Activated T-helper 17 cell treated with anti-CD3 and anti-CD28 coated beads, Interleukin-2, amount 50 U/mL, for 72 hours (primary cell): Measurements from ENCODE around the gene PSMD2. TPM values are rescaled to one million over a fixed set of nuclear protein-coding genes. Genes with fewer than 3 reads are reported as not detected.
"Not testable (repeated sequence)": the region's sequence is repeated elsewhere in the genome, so short reads cannot be mapped to it uniquely, and the experiment has no call there.

Source experiments
- ATAC-seq: fragments of 150-1000 bp; cut with Tn5 transposase; replicated peaks from 2 replicates; pipeline ENCODE4 v1.10.0; 2021; ENCODE audit warnings: mild to moderate bottlenecking, moderate library complexity
- H3K27ac Mint-ChIP-seq: one replicate; pipeline ENCODE4 v1.8.0; 2022; ENCODE audit warnings: mixed read lengths
- H3K27me3 Mint-ChIP-seq: one replicate; pipeline ENCODE4 v1.8.0; 2022; ENCODE audit warnings: mixed read lengths
- H3K36me3 Mint-ChIP-seq: one replicate; pipeline ENCODE4 v1.8.0; 2022; ENCODE audit warnings: low read depth, mild to moderate bottlenecking, mixed read lengths
- H3K4me1 Mint-ChIP-seq: one replicate; pipeline ENCODE4 v1.8.0; 2022; ENCODE audit warnings: mixed read lengths
- H3K4me3 Mint-ChIP-seq: one replicate; pipeline ENCODE4 v1.8.0; 2022; ENCODE audit warnings: mild to moderate bottlenecking, mixed read lengths
- H3K9me3 Mint-ChIP-seq: one replicate; pipeline ENCODE4 v1.8.0; 2022; ENCODE audit warnings: mixed read lengths
- total RNA-seq, 2 donors: library from RNA; stranded (reverse); gene quantifications; one replicate each; pipeline ENCODE4 v1.2.3, GENCODE V29; 2022

The PSMD2 gene
- total RNA-seq, 2 donors from 2014 or later: 143 to 311 TPM

DNA sequence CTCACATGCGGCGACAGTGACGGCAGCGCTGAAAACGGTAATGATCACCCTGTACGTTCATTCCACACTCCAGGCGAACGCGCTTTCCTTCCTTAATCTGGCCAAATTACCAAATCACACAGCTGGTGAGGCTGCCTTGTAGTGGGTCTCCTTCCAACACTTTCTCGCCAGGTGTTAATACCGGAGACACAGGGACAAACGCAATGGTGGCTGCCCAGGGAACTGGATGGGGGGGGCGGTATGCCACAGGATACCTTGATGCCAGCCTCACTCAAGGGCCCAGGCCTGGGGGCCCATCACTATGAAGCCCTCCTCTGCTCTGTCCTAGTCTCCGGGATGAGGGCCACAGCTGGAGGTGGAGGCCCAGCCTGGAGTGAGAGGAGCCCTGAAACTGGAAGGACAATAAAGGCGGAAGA, 36.3 kb upstream of the PSMD2 start:
- Mint-ChIP-seq H3K36me3 (peaks cover 18% of the 10 kb centered on the region), H3K27me3 (peaks cover 21% of the 10 kb centered on the region)

DNA sequence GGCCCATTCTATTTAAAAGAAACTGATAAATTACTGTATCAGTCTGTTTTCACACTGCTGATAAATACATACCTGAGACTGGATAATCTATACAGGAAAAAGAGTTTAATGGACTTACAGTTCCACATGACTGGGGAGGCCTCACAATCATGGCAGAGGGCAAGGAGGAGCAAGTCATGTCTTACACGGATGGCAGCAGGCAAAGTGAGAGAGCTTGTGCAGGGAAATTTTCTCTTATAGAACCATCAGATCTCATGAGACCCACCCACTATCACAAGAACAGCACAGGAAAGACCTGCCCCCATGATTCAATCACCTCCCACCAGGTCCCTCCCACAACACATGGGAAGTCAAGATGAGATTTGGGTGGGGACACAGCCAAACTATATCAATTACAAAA, 31.8 kb upstream of the PSMD2 start:
- not testable (repeated sequence) for H3K36me3 Mint-ChIP-seq, H3K4me3 Mint-ChIP-seq, H3K9me3 Mint-ChIP-seq, ATAC-seq, H3K4me1 Mint-ChIP-seq, H3K27ac Mint-ChIP-seq
- peaks cover 16% of the 10 kb centered on the region for H3K27me3 Mint-ChIP-seq

More for the DNA sequence above, 36.3 kb upstream of the PSMD2 start:
- Mint-ChIP-seq H3K4me3 (peak overlapping the region; percentile 98), H3K27ac (peak overlapping the region; percentile 85), H3K9me3 (no peaks in the 10 kb centered on the region), H3K4me1 (peaks cover 14% of the 10 kb centered on the region)
- no peak for ATAC-seq

DNA sequence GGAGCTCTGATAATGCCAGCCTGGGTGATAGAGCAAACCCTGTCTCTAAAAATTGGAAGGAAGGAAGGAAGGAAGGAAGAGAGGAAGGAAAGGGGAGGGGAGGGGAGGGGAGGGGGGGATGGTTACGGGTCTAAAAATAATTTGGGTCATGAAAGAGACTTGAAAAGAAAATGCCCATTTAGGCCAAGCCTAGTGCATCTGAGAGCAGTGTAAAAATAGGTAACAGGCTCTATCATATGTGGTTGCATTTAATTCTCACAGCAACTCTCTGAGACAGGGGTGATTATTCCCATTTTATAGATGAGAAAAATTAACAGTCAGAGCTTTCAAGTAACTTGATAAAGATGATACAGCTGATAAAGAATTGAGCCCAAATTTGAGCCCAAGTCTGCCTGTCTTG, 26.8 kb upstream of the PSMD2 start:
- H3K36me3 Mint-ChIP-seq: no peaks in the 10 kb centered on the region
- peaks cover 32% of the 10 kb centered on the region for H3K27me3 Mint-ChIP-seq
- ATAC-seq: no peak
- no peak overlapping the region for H3K27ac Mint-ChIP-seq
- H3K4me1 Mint-ChIP-seq: peaks cover 6% of the 10 kb centered on the region
- no peaks in the 10 kb centered on the region for H3K9me3 Mint-ChIP-seq
- H3K4me3 Mint-ChIP-seq: no peak overlapping the region

DNA sequence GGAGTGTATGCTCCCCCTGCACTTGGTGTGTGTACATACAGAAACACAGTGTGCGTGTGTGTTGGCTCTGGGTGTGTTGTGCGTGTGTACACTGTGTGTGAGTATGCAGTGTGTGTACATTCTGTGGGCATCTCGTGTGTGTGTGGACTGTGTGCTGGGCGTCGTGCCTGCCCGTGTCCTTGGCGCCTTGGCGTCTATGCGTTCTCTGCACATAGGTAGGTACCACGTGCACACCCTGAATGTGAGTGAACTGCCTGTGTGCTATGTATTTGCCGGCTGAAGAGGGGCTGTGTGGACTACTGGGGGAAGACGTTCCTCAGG, 23.7 kb upstream of the PSMD2 start:
- Mint-ChIP-seq H3K4me3 (no peak overlapping the region), H3K36me3 (no peaks in the 10 kb centered on the region), H3K27me3 (peaks cover 34% of the 10 kb centered on the region), H3K9me3 (no peaks in the 10 kb centered on the region), H3K27ac (no peak overlapping the region), H3K4me1 (peaks cover 6% of the 10 kb centered on the region)
- ATAC-seq: no peak

DNA sequence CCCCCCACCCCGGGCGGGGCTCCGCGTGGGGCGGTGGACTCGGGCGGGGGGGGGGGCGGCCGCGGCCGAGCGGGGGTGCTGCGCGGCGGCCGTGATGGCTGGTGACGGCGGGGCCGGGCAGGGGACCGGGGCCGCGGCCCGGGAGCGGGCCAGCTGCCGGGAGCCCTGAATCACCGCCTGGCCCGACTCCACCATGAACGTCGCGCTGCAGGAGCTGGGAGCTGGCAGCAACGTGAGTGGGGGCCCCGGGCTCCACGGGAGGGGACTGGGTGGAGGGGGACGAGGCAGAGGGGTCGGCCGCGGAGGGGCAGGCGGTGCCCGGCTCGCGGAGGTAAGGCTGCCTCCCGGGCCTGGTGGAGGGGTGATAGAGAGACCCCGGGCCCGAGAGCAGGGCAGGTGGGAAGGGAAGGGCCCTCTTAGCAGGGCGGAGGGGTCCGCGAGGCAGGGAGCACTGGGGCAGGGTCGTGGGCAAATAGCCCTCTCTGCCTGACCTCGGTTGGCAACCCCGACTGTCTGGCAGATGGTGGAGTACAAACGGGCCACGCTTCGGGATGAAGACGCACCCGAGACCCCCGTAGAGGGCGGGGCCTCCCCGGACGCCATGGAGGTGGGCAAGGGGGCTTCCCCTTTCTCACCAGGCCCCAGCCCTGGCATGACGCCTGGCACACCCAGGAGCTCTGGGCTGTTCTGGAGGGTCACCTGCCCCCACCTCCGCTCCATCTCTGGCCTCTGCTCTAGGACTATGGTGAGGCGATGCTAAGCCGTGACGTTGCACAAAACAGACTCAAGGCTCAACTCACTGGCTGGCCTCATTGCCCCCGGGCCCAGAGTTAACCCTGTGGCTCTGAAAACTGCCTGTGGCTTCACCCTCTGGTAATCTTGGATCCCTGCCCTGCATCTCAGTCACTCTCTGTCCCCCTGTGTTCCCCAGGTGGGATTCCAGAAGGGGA, 22.8 kb upstream of the PSMD2 start, which contains the start of gene ECE2:
ECE2 (plus strand) TSS at position 62 of the 950 bp plus-strand sequence; CDS start at position 194, 132 bp downstream.
- no peak within 1 kb of the TSS for H3K27ac Mint-ChIP-seq
- no peak within 1 kb of the TSS for H3K4me3 Mint-ChIP-seq
- ATAC-seq: no peak
- no peaks in the 10 kb centered on the region for H3K36me3 Mint-ChIP-seq
- peaks cover 7% of the 10 kb centered on the region for H3K4me1 Mint-ChIP-seq
- H3K9me3 Mint-ChIP-seq: no peaks in the 10 kb centered on the region
- peaks cover 34% of the 10 kb centered on the region for H3K27me3 Mint-ChIP-seq

DNA sequence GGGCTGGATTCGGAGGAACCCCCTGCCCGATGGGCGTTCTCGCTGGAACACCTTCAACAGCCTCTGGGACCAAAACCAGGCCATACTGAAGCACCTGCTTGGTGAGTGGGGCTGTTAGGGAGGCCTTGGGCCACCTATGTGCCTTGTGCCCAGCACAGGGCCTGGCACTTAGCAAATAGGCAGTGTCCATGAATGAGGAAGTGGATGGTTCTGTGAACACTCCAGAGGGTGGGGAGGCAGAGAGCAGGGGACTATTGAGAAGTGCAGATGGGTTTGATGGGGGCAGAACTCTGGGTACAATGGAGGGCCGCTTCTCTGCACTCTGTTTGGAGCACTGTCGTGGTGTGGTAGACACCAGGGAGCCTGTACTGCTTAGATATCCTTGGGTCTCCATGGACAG, 21.7 kb upstream of the PSMD2 start:
- Mint-ChIP-seq H3K27ac (no peak overlapping the region), H3K4me1 (peaks cover 9% of the 10 kb centered on the region), H3K27me3 (peaks cover 34% of the 10 kb centered on the region), H3K9me3 (no peaks in the 10 kb centered on the region), H3K4me3 (no peak overlapping the region), H3K36me3 (no peaks in the 10 kb centered on the region)
- ATAC-seq: no peak

DNA sequence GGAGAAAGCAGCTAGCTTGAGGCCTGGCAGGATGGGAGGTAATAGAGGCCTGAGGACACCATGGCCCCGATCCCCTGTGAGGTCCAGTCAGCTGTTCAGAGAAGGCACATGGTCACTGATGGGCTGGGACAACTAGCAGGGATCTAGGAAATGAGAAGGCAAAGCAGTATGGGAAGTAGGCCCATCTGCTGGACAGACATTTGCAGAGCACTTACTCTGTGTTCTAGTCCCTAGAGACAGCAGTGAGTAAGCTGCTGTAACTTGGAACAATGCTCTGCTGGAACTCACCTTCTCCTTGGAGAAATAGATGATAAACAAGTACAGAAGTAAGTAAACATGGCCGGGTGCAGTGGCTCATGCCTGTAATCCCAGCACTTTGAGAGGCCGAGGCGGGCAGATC, 16.1 kb upstream of the PSMD2 start:
- H3K27me3 Mint-ChIP-seq: peaks cover 16% of the 10 kb centered on the region
- H3K9me3 Mint-ChIP-seq: no peaks in the 10 kb centered on the region
- no peak overlapping the region for H3K4me3 Mint-ChIP-seq
- H3K4me1 Mint-ChIP-seq: peaks cover 3% of the 10 kb centered on the region
- no peaks in the 10 kb centered on the region for H3K36me3 Mint-ChIP-seq
- ATAC-seq: no peak
- no peak overlapping the region for H3K27ac Mint-ChIP-seq

DNA sequence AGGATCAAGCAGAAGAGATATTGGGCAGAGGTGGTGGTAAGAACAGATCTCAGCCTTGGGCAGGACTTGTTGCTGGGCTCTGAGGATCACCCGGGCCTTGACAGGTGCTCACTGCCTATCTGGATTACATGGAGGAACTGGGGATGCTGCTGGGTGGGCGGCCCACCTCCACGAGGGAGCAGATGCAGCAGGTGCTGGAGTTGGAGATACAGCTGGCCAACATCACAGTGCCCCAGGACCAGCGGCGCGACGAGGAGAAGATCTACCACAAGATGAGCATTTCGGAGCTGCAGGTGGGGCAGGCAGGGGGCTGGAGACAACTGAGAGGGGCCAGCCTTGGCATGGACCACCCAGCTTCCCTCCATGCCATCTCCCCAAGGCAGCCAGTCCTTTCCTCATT, 15.4 kb upstream of the PSMD2 start:
- Mint-ChIP-seq H3K9me3 (no peaks in the 10 kb centered on the region), H3K27me3 (peaks cover 13% of the 10 kb centered on the region), H3K4me1 (peaks cover 3% of the 10 kb centered on the region), H3K36me3 (no peaks in the 10 kb centered on the region), H3K4me3 (no peak overlapping the region), H3K27ac (no peak overlapping the region)
- ATAC-seq: no peak

DNA sequence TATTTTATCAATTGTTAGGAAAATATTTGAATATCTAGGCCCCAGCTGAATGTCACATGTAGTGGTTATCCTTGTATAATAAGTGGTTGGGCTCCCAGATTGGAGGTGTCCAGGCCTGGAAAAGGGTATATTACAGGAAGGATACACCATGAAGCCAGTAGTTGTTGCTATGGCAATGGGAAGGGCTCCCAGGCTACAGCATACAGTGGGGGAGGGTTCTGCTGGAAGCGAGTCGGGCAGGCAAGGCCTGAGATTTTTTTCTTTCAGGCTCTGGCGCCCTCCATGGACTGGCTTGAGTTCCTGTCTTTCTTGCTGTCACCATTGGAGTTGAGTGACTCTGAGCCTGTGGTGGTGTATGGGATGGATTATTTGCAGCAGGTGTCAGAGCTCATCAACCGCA, 14.3 kb upstream of the PSMD2 start:
- Mint-ChIP-seq H3K4me1 (peaks cover 3% of the 10 kb centered on the region), H3K36me3 (no peaks in the 10 kb centered on the region), H3K27me3 (peaks cover 11% of the 10 kb centered on the region), H3K9me3 (no peaks in the 10 kb centered on the region), H3K4me3 (no peak overlapping the region), H3K27ac (no peak overlapping the region)
- ATAC-seq: peak; percentile 66

DNA sequence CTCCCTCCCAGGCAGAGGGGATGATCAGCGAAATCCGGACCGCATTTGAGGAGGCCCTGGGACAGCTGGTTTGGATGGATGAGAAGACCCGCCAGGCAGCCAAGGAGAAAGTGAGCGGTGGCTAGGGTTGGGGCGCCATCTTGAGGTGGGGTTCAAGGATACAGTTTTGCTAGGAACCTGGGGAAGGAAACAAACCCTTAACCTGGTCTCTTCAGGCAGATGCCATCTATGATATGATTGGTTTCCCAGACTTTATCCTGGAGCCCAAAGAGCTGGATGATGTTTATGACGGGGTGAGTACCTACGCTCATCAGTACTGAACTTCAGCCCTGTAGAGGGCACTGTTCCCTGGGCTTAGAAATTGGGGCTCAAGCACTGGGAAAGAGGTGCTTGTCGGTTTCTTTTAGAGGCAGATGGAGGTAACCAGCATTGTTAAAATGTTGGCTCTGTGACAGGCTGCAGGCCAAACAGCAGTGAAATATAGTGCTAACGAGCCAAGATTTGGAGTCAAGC, 9.6 kb upstream of the PSMD2 start:
- Mint-ChIP-seq H3K27me3 (peaks cover 11% of the 10 kb centered on the region), H3K4me1 (no peaks in the 10 kb centered on the region), H3K9me3 (no peaks in the 10 kb centered on the region), H3K27ac (no peak overlapping the region), H3K36me3 (no peaks in the 10 kb centered on the region), H3K4me3 (no peak overlapping the region)
- ATAC-seq: peak; percentile 82

DNA sequence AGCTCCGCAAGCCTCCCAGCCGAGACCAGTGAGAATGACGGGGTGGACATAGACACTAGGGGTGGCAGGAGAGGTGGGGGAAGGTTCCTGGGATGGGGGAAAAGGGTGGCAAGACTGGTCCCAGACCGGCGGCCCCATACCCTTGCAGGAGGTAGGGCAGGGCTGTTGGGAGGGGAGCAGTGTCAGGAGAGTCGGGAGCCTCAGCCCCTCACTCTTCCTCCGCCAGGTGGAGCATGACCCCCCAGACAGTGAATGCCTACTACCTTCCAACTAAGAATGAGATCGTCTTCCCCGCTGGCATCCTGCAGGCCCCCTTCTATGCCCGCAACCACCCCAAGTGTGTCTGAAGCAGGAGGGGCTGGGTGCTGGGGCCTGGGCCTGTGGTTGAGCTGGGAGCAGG, 8.7 kb upstream of the PSMD2 start:
- Mint-ChIP-seq H3K27ac (no peak overlapping the region), H3K9me3 (no peaks in the 10 kb centered on the region), H3K36me3 (no peaks in the 10 kb centered on the region)

DNA sequence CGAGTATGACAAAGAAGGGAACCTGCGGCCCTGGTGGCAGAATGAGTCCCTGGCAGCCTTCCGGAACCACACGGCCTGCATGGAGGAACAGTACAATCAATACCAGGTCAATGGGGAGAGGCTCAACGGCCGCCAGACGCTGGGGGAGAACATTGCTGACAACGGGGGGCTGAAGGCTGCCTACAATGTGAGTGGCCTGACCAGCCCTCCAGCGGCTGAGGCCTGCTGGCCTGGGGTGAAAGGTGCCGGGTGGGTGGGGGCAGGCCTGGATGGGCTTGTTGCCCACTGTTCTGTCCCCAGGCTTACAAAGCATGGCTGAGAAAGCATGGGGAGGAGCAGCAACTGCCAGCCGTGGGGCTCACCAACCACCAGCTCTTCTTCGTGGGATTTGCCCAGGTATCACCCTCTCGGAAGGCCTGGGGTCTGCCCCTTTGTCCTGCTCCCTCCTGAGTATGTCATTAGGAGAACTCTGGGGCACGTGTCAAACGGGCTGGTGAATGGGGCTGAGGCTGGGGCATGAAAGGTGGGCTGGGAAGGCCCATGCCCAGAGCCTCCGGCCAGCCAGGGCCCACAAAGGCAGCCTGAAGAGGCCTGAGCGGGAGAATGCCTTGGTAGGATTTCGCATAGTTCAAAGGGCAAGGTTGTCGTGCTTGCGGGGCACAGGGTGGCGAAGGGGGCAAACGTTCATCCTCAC, 7.8 kb upstream of the PSMD2 start:
- ATAC-seq: no peak
- H3K9me3 Mint-ChIP-seq: no peaks in the 10 kb centered on the region

More for the DNA sequence above, 8.7 kb upstream of the PSMD2 start:
- Mint-ChIP-seq H3K4me1 (no peaks in the 10 kb centered on the region), H3K4me3 (no peak overlapping the region), H3K27me3 (peaks cover 9% of the 10 kb centered on the region)
- no peak for ATAC-seq

DNA sequence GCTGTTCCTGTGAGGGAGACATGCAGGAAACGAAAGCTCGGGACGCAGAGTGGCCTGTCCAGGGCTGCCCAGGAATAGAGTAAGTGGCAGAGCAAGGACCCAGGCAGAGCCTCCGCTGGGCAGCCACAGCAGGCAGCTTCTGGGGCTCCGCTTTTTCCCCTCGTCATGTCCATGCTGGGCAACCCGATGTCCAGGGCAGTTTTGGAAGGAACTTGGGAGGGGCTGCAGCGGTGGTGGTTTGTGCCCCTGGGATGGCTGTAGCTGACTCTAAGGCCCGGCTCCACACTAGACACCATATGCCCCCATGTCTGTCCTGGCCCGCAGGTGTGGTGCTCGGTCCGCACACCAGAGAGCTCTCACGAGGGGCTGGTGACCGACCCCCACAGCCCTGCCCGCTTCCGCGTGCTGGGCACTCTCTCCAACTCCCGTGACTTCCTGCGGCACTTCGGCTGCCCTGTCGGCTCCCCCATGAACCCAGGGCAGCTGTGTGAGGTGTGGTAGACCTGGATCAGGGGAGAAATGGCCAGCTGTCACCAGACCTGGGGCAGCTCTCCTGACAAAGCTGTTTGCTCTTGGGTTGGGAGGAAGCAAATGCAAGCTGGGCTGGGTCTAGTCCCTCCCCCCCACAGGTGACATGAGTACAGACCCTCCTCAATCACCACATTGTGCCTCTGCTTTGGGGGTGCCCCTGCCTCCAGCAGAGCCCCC, 7.1 kb upstream of the PSMD2 start:
- Mint-ChIP-seq H3K9me3 (no peaks in the 10 kb centered on the region), H3K4me3 (no peak overlapping the region), H3K27me3 (no peaks in the 10 kb centered on the region), H3K36me3 (no peaks in the 10 kb centered on the region), H3K4me1 (no peaks in the 10 kb centered on the region), H3K27ac (no peak overlapping the region)
- no peak for ATAC-seq

More for the DNA sequence above, 7.8 kb upstream of the PSMD2 start:
- Mint-ChIP-seq H3K4me1 (no peaks in the 10 kb centered on the region), H3K36me3 (no peaks in the 10 kb centered on the region), H3K27me3 (peaks cover 2% of the 10 kb centered on the region), H3K27ac (no peak overlapping the region), H3K4me3 (no peak overlapping the region)

DNA sequence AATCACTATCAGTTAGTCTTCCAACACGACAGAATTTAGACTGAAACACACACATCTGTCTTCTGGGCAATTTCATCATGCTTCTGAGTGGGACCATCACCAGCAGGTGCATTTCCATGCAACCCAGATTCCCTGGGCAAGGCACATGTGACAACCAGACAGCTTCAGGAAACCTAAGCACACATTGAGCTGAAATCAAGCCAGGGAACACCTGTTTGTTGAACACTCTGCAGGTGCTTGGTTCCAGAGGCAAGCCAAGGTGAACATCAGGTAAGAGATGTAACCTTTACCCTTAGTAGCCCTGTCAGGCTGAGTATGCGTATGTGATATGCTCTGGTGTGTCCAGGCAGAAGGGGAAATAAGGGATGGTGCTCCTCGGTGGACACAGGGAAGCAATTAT, 3.3 kb upstream of the PSMD2 start:
- Mint-ChIP-seq H3K27ac (no peak overlapping the region), H3K9me3 (no peaks in the 10 kb centered on the region), H3K27me3 (no peaks in the 10 kb centered on the region), H3K36me3 (peaks cover 15% of the 10 kb centered on the region), H3K4me1 (peaks cover 9% of the 10 kb centered on the region), H3K4me3 (no peak overlapping the region)
- ATAC-seq: no peak
